OCI-LY1 (cell line): ENCODE measurements around the gene CRYL1.

Source experiments
- H2AFZ ChIP-seq: fragments of 200-600 bp; sonication (generic), shearing (Covaris generic); 2 replicates; pipeline ENCODE4 v1.6.0; 2014; ENCODE audit warnings: antibody characterized with exemption, mild to moderate bottlenecking, low read length
- H3F3A ChIP-seq: fragments of 200-600 bp; sonication (generic), shearing (Covaris generic); 2 replicates; pipeline ENCODE4 v1.6.0; 2014; ENCODE audit warnings: mild to moderate bottlenecking, antibody characterized with exemption, low read length, moderate library complexity; ENCODE audit not compliant: insufficient read depth
- H3K27ac ChIP-seq: fragments of 200-600 bp; sonication (generic); 2 replicates; pipeline ENCODE4 v1.5.1; 2014; ENCODE audit warnings: low read length, mixed run types, mild to moderate bottlenecking, low read depth; ENCODE audit not compliant: poor library complexity, severe bottlenecking
- H3K27me3 ChIP-seq: fragments of 200-600 bp; sonication (generic); 2 replicates; pipeline ENCODE4 v1.6.0; 2014; ENCODE audit warnings: antibody characterized with exemption, mild to moderate bottlenecking, low read length, moderate library complexity; ENCODE audit not compliant: insufficient read depth
- H3K36me3 ChIP-seq: fragments of 200-600 bp; sonication (generic); 2 replicates; pipeline ENCODE4 v1.6.1; 2014; ENCODE audit warnings: mild to moderate bottlenecking, antibody characterized with exemption, low read length, moderate library complexity, mixed read lengths; ENCODE audit not compliant: insufficient read depth
- H3K4me1 ChIP-seq: fragments of 200-600 bp; sonication (generic); 2 replicates; pipeline ENCODE4 v1.5.1; 2014; ENCODE audit warnings: mild to moderate bottlenecking, low read length, moderate library complexity; ENCODE audit not compliant: insufficient read depth, severe bottlenecking
- H3K4me2 ChIP-seq: fragments of 200-600 bp; sonication (generic), shearing (Covaris generic); 2 replicates; pipeline ENCODE4 v1.6.1; 2014; ENCODE audit warnings: low read length
- H3K4me3 ChIP-seq: fragments of 200-600 bp; sonication (generic); 2 replicates; pipeline ENCODE4 v1.5.1; 2014; ENCODE audit warnings: low read length, low read depth, mild to moderate bottlenecking, mixed read lengths; ENCODE audit not compliant: poor library complexity, severe bottlenecking
- H3K79me2 ChIP-seq: fragments of 200-600 bp; shearing (Covaris generic); 2 replicates; pipeline ENCODE4 v1.6.1; 2016; ENCODE audit warnings: mixed run types, low read length, mixed read lengths; ENCODE audit not compliant: insufficient read depth
- H3K9ac ChIP-seq: fragments of 200-600 bp; sonication (generic), shearing (Covaris generic); 2 replicates; pipeline ENCODE4 v1.6.1; 2014; ENCODE audit warnings: mild to moderate bottlenecking, low read length, mixed read lengths
- H3K9me2 ChIP-seq: fragments of 200-600 bp; sonication (generic), shearing (Covaris generic); 2 replicates; pipeline ENCODE4 v1.6.1; 2014; ENCODE audit warnings: low read depth, mild to moderate bottlenecking, low read length, mixed read lengths
- H3K9me3 ChIP-seq: fragments of 200-600 bp; shearing (Covaris generic); 2 replicates; pipeline ENCODE4 v1.6.1; 2014; ENCODE audit warnings: low read length, mixed read lengths
- H4K20me1 ChIP-seq: fragments of 200-600 bp; sonication (generic), shearing (Covaris generic); 2 replicates; pipeline ENCODE4 v1.6.0; 2016; ENCODE audit warnings: mild to moderate bottlenecking, low read length; ENCODE audit not compliant: insufficient read depth
- EZH2 ChIP-seq: fragments of 200-600 bp; sonication (generic), shearing (Covaris generic); IDR thresholded peaks from 2 replicates; pipeline ENCODE4 v1.8.0; 2017; ENCODE audit warnings: borderline replicate concordance, mixed run types, mild to moderate bottlenecking, antibody characterized with exemption, low read length, moderate library complexity, mixed read lengths
- TF ChIP-seq, protein P1 (sequence below): fragments of 200-600 bp; sonication (generic), shearing (Covaris generic); IDR thresholded peaks from 2 replicates; pipeline ENCODE4 v1.5.1; 2017; ENCODE audit warnings: mild to moderate bottlenecking, antibody characterized with exemption, low read length, moderate library complexity, mixed read lengths

Gene CRYL1

DNA sequence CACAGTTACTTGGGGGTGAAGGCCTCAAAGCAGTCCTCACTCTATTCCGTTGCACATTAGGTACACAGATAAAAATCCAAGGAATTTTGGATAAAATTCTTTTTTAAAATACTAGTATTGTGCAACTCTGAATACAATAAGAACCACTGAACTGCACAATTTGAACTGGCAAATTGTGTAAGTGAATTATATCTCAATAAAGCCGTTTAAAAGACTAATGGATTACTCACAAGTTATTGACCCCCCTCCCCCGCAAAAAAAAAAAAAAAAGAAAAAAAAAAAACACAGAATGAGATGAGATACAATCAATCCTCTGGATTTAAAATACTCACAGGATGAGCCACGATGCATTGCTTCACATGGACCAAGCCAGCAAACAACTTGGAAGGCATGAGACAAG is 86.4 kb downstream of the CRYL1 start:
- H3K27me3 ChIP-seq, result no peaks in the 10 kb centered on the region
- H3K4me2 ChIP-seq, result no peak overlapping the region

GRCh38 chr13:20438801-20439200 is 86.9 kb downstream of the CRYL1 start:
- no peak overlapping the region for H3K9ac ChIP-seq
- H3K79me2 ChIP-seq, result no peaks in the 10 kb centered on the region
- no peaks in the 10 kb centered on the region for H4K20me1 ChIP-seq
- H3K9me2 ChIP-seq, result no peaks in the 10 kb centered on the region
- no peak overlapping the region for H3K27ac ChIP-seq
- H3K4me2 ChIP-seq, result no peak overlapping the region
- H2AFZ ChIP-seq, result no peak overlapping the region
- no peaks in the 10 kb centered on the region for H3K9me3 ChIP-seq
- H3K36me3 ChIP-seq, result no peaks in the 10 kb centered on the region
- no peaks in the 10 kb centered on the region for H3F3A ChIP-seq
- TF ChIP-seq, protein P1, sequence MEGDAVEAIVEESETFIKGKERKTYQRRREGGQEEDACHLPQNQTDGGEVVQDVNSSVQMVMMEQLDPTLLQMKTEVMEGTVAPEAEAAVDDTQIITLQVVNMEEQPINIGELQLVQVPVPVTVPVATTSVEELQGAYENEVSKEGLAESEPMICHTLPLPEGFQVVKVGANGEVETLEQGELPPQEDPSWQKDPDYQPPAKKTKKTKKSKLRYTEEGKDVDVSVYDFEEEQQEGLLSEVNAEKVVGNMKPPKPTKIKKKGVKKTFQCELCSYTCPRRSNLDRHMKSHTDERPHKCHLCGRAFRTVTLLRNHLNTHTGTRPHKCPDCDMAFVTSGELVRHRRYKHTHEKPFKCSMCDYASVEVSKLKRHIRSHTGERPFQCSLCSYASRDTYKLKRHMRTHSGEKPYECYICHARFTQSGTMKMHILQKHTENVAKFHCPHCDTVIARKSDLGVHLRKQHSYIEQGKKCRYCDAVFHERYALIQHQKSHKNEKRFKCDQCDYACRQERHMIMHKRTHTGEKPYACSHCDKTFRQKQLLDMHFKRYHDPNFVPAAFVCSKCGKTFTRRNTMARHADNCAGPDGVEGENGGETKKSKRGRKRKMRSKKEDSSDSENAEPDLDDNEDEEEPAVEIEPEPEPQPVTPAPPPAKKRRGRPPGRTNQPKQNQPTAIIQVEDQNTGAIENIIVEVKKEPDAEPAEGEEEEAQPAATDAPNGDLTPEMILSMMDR, result no peak
- TF ChIP-seq EZH2, result no peak
- H3K4me1 ChIP-seq, result no peaks in the 10 kb centered on the region
- no peak overlapping the region for H3K4me3 ChIP-seq
- no peaks in the 10 kb centered on the region for H3K27me3 ChIP-seq

More for the DNA sequence above, 86.4 kb downstream of the CRYL1 start:
- Histone ChIP-seq H3K4me3 (no peak overlapping the region), H3K4me1 (no peaks in the 10 kb centered on the region), H3K36me3 (no peaks in the 10 kb centered on the region), H3K9me2 (no peaks in the 10 kb centered on the region), H3K27ac (no peak overlapping the region), H2AFZ (no peak overlapping the region), H3K79me2 (no peaks in the 10 kb centered on the region), H4K20me1 (no peaks in the 10 kb centered on the region), H3K9me3 (no peaks in the 10 kb centered on the region), H3F3A (no peaks in the 10 kb centered on the region), H3K9ac (no peak overlapping the region)
- TF ChIP-seq, protein P1, result no peak
- TF ChIP-seq EZH2, result no peak

- Histone ChIP-seq H3K9me2 (no peaks in the 10 kb centered on the region), H3K4me2 (no peak overlapping the region), H3K27ac (no peak overlapping the region), H3K36me3 (no peaks in the 10 kb centered on the region), H3F3A (no peaks in the 10 kb centered on the region), H3K4me1 (no peaks in the 10 kb centered on the region), H3K27me3 (no peaks in the 10 kb centered on the region), H2AFZ (no peak overlapping the region), H3K9me3 (no peaks in the 10 kb centered on the region), H4K20me1 (no peaks in the 10 kb centered on the region), H3K4me3 (no peak overlapping the region), H3K9ac (no peak overlapping the region), H3K79me2 (no peaks in the 10 kb centered on the region)
- TF ChIP-seq EZH2, result no peak
- TF ChIP-seq, protein P1, result no peak
Observed at GRCh38 chr13:20436505-20436904, 89.2 kb downstream of the CRYL1 start.
